Small intestine (tissue), 7 donors: ENCODE measurements around the gene LRRC27. TPM values are rescaled to one million over a fixed set of nuclear protein-coding genes. Genes with fewer than 3 reads are reported as not detected.

Source experiments
- DNase-seq, 2 donors: peaks; one replicate each; pipeline versions ENCODE4 v3.0.0 to v3.0.0-alpha.2; 2013
- FAIRE-seq: peaks from 2 replicates; lab custom pipeline; 2012; peaks lifted over from hg19 to GRCh38; lab: Jason Lieb, UNC
- H3K27ac ChIP-seq, 3 donors: one replicate each; pipeline ENCODE4 v1.5.1; 2013; ENCODE audit warnings: low read length in 2 of 3, mild to moderate bottlenecking in 2 of 3, control low read depth in 1 of 3, inconsistent platforms in 1 of 3, low read depth in 1 of 3, moderate library complexity in 1 of 3
- H3K27me3 ChIP-seq, 3 donors: one replicate each; pipeline ENCODE4 v1.6.1; 2013; ENCODE audit warnings: low read length in 3 of 3, inconsistent platforms in 1 of 3; ENCODE audit not compliant: control insufficient read depth in 3 of 3, insufficient read depth in 3 of 3
- H3K36me3 ChIP-seq, 3 donors: one replicate each; pipeline ENCODE4 v1.6.1; 2013; ENCODE audit warnings: low read length in 3 of 3, inconsistent platforms in 1 of 3, low read depth in 1 of 3, mild to moderate bottlenecking in 1 of 3, moderate library complexity in 1 of 3; ENCODE audit not compliant: control insufficient read depth in 3 of 3, insufficient read depth in 2 of 3
- H3K4me1 ChIP-seq, 3 donors: one replicate each; pipeline ENCODE4 v1.6.1; 2013; ENCODE audit warnings: low read length in 2 of 3, inconsistent platforms in 1 of 3, low read depth in 1 of 3, mild to moderate bottlenecking in 1 of 3, moderate library complexity in 1 of 3; ENCODE audit not compliant: control insufficient read depth in 3 of 3, insufficient read depth in 2 of 3
- H3K4me3 ChIP-seq, 3 donors: one replicate each; pipeline ENCODE4 v1.5.1; 2013; ENCODE audit warnings: low read length in 3 of 3, control low read depth in 1 of 3, inconsistent platforms in 1 of 3, low read depth in 1 of 3, mild to moderate bottlenecking in 1 of 3, moderate library complexity in 1 of 3
- H3K9me3 ChIP-seq, 2 donors: one replicate each; pipeline ENCODE4 v1.6.1; 2013; ENCODE audit warnings: low read depth in 1 of 2, low read length in 1 of 2; ENCODE audit not compliant: control insufficient read depth in 2 of 2, insufficient read depth in 1 of 2
- WGBS, 3 donors: extraction: QIAGEN DNeasy Blood & Tissue Kit; methylation state at CpG; one replicate each; pipeline ENCODE4 v1.1.7; 2013; 5-methylcytosine and 5-hydroxymethylcytosine counted together
- polyA plus RNA-seq, 4 donors: library from polyadenylated mRNA; stranded (reverse) in 3 of 4; unstranded in 1 of 4; fragments of 200-250 nt in 3 of 4; fragments of 120-200 nt in 1 of 4; gene quantifications; one replicate each; pipeline versions ENCODE4 v1.2.1 to v1.2.3, GENCODE V29; 2013
- donor health status: healthy with polysubstance abuse.
- donor health status: control.
- donor health status: control.
- donor health status: Bipolar disorder and iron deficiency.
- donor health status: healthy.

LRRC27 gene
- polyA plus RNA-seq, 4 donors, result 4.7 to 14.1 (median 8.8) TPM

- no peak for DNase-seq
- 87 to 88% (median 87%) methylated on average over 13 to 14 of the region's 14 CpGs for WGBS, 3 donors
- Histone ChIP-seq H3K27me3 (no peaks in the 10 kb centered on the region), H3K4me3 (no peak overlapping the region), H3K9me3 (no peaks in the 10 kb centered on the region), H3K36me3 (peaks cover 0 to 44% (median 0%) of the 10 kb centered on the region in 3 donors), H3K27ac (no peak overlapping the region), H3K4me1 (no peaks in the 10 kb centered on the region)
- FAIRE-seq, result no peak
Observed at GRCh38 chr10:132364594-132364970, 32.6 kb downstream of the LRRC27 start.

GRCh38 chr10:132365102-132365501, 33.1 kb downstream of the LRRC27 start:
- DNase-seq, result no peak
- no peak for FAIRE-seq

GRCh38 chr10:132366006-132366405, 34.0 kb downstream of the LRRC27 start:
- H3K4me1 ChIP-seq, result no peaks in the 10 kb centered on the region
- DNase-seq (no peak), FAIRE-seq (no peak)
- WGBS, 3 donors, result 94 to 95% (median 95%) methylated on average over 8 of the region's 8 CpGs
- H3K4me3 ChIP-seq, result no peak overlapping the region
- H3K36me3 ChIP-seq, result peaks cover 0 to 45% (median 0%) of the 10 kb centered on the region in 3 donors
- no peak overlapping the region for H3K27ac ChIP-seq
- H3K9me3 ChIP-seq, result no peaks in the 10 kb centered on the region
- H3K27me3 ChIP-seq, result no peaks in the 10 kb centered on the region

More at GRCh38 chr10:132365102-132365501, 33.1 kb downstream of the LRRC27 start:
- no peaks in the 10 kb centered on the region for H3K9me3 ChIP-seq
- no peaks in the 10 kb centered on the region for H3K27me3 ChIP-seq
- H3K27ac ChIP-seq, result no peak overlapping the region
- H3K36me3 ChIP-seq, result peaks cover 0 to 47% (median 0%) of the 10 kb centered on the region in 3 donors
- no peak overlapping the region for H3K4me3 ChIP-seq
- 91 to 95% (median 92%) methylated on average over 9 of the region's 9 CpGs for WGBS, 3 donors
- H3K4me1 ChIP-seq, result no peaks in the 10 kb centered on the region

GRCh38 chr10:132366499-132366898, 34.5 kb downstream of the LRRC27 start:
- no peak overlapping the region for H3K4me3 ChIP-seq
- no peaks in the 10 kb centered on the region for H3K27me3 ChIP-seq
- DNase-seq (no peak), FAIRE-seq (no peak)
- H3K9me3 ChIP-seq, result no peaks in the 10 kb centered on the region
- 83 to 87% (median 84%) methylated on average over 9 of the region's 9 CpGs for WGBS, 3 donors
- H3K27ac ChIP-seq, result no peak overlapping the region
- H3K4me1 ChIP-seq, result no peaks in the 10 kb centered on the region
- H3K36me3 ChIP-seq, result peaks cover 0 to 42% (median 0%) of the 10 kb centered on the region in 3 donors

GRCh38 chr10:132368391-132368790, 36.4 kb downstream of the LRRC27 start:
- 77 to 95% (median 82%) methylated on average over 4 of the region's 4 CpGs for WGBS, 3 donors
- H3K36me3 ChIP-seq, result peaks cover 0 to 34% (median 0%) of the 10 kb centered on the region in 3 donors

GRCh38 chr10:132368881-132369635, 37.1 kb downstream of the LRRC27 start:
- DNase-seq (no peak), FAIRE-seq (no peak)
- peaks cover 0 to 3% of the 10 kb centered on the region in 2 donors for H3K9me3 ChIP-seq
- H3K36me3 ChIP-seq, result peaks cover 0 to 32% (median 0%) of the 10 kb centered on the region in 3 donors
- no peaks in the 10 kb centered on the region for H3K27me3 ChIP-seq
- H3K4me1 ChIP-seq, result no peaks in the 10 kb centered on the region
- no peak overlapping the region for H3K27ac ChIP-seq
- H3K4me3 ChIP-seq, result no peak overlapping the region
- 81 to 84% (median 81%) methylated on average over 9 of the region's 9 CpGs for WGBS, 3 donors

More at GRCh38 chr10:132368391-132368790, 36.4 kb downstream of the LRRC27 start:
- Histone ChIP-seq H3K27me3 (no peaks in the 10 kb centered on the region), H3K4me3 (no peak overlapping the region), H3K9me3 (peaks cover 0 to 3% of the 10 kb centered on the region in 2 donors), H3K27ac (no peak overlapping the region), H3K4me1 (no peaks in the 10 kb centered on the region)
- FAIRE-seq (no peak), DNase-seq (no peak)

GRCh38 chr10:132369636-132370185, 37.7 kb downstream of the LRRC27 start:
- WGBS, 3 donors, result 92 to 94% (median 92%) methylated on average over 13 of the region's 13 CpGs
- FAIRE-seq (no peak), DNase-seq (no peak)
- H3K36me3 ChIP-seq, result peaks cover 0 to 26% (median 0%) of the 10 kb centered on the region in 3 donors
- H3K9me3 ChIP-seq, result peaks cover 0 to 3% of the 10 kb centered on the region in 2 donors
- H3K4me1 ChIP-seq, result no peaks in the 10 kb centered on the region
- no peak overlapping the region for H3K27ac ChIP-seq
- no peaks in the 10 kb centered on the region for H3K27me3 ChIP-seq
- no peak overlapping the region for H3K4me3 ChIP-seq

- Histone ChIP-seq H3K4me1 (no peaks in the 10 kb centered on the region), H3K36me3 (peaks cover 0 to 22% (median 0%) of the 10 kb centered on the region in 3 donors), H3K9me3 (peaks cover 0 to 3% of the 10 kb centered on the region in 2 donors), H3K4me3 (no peak overlapping the region), H3K27me3 (no peaks in the 10 kb centered on the region), H3K27ac (no peak overlapping the region)
- FAIRE-seq (no peak), DNase-seq (no peak)
- WGBS, 3 donors, result 95 to 97% (median 96%) methylated on average over 30 to 31 of the region's 31 CpGs
Observed at GRCh38 chr10:132370426-132371340, 38.7 kb downstream of the LRRC27 start.
